IPS DF 19.7 (cell line): Measurements from ENCODE around the gene GPBP1.
"Not testable (repeated sequence)": the region's sequence is repeated elsewhere in the genome, so short reads cannot be mapped to it uniquely, and the experiment has no call there.

Experiments
- DNase-seq: peaks from one replicate; pipeline ENCODE4 v3.0.0-alpha.2; 2013; ENCODE audit warnings: low read depth, low spot score

Gene GPBP1

DNA sequence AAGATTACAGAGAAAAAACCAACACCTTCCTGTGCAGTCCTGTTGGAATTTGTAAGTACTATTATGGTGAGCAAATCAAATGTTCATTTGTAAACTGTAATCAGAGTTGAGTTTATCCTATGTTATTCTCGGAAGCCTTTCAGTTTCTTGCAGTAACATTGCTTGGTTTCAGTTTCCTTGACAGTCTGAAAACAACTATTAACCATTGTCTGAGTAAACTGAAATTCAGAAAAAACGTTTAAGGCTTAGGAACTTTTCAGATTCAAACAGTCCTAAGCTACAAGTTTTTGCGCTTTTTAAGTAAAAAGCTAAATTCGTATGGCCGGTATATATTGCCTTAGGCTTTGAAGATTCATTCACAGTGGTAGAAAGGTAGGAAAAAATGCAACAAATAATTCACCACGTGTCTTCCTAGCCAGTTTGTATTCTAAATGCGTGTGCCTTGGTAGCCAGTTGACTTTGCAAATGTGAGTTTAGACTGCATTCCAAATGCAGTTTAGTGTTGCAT, 2.5 kb downstream of the GPBP1 start:
- DNase-seq: no peak

DNA sequence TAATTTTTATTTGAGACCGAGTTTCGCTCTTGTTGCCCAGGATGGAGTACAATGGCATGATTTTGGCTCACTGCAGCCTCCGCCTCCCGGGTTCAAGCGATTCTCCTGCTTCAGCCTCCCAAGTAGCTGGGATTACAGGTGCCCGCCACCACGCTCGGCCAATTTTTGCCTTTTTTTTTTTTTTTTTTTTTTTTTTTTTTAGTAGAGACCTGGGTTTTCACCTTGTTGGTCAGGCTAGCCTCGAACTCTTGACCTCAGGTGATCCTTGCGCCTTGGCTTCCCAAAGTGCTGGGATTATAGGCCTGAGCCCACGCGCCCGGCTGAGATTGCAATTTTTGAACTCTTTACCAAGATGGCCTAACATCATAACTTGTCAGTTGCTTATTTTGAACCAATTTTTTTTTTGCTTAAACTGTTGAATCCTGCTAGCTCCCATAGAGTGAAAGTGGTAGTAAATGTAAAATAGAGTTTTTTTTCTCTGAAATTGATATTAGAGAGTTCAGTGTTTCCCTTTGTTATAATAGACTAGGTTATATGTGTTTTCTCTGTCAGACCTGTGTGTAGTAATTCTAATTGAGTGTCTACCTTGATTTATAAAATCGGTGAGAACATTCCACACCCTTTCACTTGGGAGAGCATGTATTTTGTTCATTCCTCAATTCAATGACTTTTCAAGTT, 3.8 kb downstream of the GPBP1 start:
- no peak for DNase-seq

DNA sequence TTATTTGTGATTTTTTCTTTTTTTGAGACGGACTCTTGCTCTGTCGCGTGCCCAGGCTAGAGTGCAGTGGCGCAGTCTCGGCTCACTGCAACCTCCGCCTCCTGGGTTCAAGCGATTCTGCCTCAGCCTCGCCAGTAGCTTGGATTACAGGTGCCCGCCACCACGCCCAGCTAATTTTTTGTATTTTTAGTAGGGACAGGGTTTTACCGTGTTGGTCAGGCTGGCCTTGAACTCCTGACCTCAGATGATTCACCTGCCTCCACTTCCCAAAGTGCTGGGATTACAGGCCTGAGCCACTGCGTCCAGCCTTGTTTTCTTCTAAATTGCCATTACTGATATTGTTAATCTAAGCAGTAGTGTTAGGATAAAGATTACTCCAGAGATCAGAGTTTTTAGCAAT, 4.4 kb downstream of the GPBP1 start:
- DNase-seq: not testable (repeated sequence)

- no peak for DNase-seq
Observed at GRCh38 chr5:57179262-57180200, 5.7 kb downstream of the GPBP1 start.

DNA sequence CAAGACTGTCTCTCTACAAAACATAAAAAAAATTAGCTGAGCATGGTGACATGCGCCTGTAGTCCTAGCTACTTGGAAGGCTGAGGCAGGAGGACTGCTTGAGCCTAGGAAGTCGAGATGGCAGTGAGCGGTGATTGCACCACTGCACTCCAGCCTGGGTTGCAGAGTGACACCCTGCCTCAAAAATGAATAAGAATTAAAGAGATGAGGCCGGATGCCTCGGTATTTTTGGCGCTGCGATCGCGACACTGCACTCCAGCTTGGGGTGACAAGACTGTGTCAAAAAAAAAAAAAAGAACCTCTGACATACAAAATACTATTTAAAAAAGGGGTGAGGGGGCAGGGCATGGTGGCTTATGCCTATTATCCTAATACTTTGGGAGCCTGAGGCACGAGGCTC, 7.3 kb downstream of the GPBP1 start:
- no peak for DNase-seq

DNA sequence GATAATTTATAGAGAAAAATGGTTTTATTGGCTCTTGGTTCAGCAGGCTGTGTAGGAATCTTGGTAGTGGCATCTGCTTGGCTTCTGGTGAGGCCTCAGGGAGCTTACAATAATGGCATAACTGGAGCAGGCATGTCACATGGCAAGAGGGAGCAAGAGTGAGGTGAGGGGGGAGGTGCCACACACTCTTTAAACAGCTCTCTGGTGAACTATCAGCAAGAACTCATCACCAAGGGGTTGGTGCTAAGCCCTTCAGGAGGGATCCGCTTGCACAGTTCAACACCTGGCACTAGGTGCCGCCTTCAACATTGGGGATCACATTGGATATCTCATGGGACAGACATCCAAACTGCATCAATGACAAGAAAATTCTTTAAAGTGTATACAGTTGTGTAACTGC, 10.5 kb downstream of the GPBP1 start:
- no peak for DNase-seq

GRCh38 chr5:57185313-57185712, 11.5 kb downstream of the GPBP1 start:
- DNase-seq: no peak

DNA sequence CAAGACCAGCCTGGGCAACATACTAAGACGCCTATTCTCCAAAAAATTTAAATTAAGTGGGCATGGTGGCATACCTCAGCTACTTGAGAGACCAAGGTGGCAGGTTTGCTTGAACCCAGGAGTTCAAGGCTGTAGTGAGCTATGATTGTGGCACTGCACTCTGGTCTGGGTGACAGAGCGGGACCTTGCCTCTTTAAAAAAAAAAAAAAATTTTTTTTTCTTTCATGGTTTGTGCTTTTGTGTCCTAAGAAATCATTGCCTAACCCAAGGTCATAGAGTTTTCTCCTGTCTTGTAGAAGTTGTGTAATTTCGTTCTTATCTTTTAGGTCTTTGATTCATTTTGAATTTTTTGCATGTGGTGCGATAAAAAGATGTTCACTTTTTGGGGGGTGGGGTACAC, 12.3 kb downstream of the GPBP1 start:
- DNase-seq: no peak

GRCh38 chr5:57187977-57188376, 14.1 kb downstream of the GPBP1 start:
- DNase-seq: not testable (repeated sequence)

GRCh38 chr5:57189515-57189914, 15.7 kb downstream of the GPBP1 start:
- DNase-seq: no peak

DNA sequence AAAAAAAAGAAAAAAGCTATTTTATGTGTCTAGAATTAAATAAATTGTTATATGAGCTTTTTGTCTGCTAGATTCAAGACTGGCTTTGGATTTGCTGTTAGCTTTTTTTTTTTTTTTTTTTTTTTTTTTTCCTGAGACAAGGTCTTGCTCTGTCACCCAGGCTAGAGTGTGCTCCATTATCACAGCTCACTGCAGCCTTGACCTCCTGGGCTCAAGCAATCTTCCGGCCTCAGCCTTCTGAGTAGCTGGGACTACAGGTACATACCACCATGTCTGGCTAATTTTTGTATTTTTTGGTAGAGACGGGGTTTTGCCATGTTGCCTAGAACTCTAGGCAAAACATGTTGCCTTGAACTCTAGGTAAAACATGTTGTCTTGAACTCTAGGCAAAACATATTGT, 16.7 kb downstream of the GPBP1 start:
- no peak for DNase-seq

- DNase-seq: no peak
Observed at GRCh38 chr5:57191163-57191562, 17.3 kb downstream of the GPBP1 start.

DNA sequence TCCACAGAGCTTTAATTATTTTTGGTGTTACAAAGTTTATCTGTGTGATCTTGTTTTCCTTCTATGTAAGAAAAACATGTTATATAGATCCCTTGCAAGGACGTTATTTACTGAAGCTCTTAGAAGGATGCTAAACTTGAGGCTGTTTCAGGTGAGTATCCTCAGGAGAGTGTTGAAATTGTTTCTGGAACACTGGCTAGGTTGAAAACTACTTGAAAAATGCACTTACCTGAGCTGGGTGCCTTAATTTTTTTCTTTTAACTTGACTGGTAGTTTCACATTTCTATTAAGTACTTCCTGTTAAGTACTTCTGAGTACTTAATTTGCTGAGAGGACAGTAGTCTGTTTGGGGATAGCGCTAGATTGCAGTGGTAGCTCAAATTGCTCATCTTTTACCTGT, 18.1 kb downstream of the GPBP1 start:
- no peak for DNase-seq

GRCh38 chr5:57192832-57193231, 19.0 kb downstream of the GPBP1 start:
- not testable (repeated sequence) for DNase-seq

DNA sequence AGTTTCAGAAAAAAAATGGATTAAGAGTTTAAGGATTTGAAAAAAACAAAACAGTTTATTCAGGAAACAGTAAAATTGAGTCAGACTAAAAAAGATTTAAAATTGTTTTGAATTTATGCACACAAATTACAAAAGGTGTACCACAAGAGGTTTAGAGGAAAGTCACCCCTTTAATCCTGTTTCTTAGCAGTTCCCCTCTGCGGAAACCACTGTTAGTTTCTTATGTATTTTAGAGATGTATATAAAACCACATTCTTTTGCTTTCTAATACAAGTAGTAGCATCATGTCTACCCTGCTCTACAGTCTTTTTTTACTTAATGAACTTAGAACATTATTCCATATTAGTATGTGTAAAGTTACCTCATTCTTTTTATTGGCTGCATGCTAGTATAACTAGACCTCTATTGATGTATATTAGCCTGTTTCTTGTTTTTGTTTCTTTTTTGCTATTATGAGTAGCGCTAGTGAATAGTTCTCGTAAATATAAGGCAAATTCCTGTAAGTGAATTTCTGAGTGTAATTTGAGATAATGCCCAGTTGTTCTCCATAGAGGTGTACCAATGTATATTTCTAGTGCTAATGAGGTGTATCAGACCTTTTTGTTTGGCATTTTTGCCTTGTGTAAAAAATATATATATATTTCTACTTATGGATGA, 20.0 kb downstream of the GPBP1 start:
- no peak for DNase-seq

DNA sequence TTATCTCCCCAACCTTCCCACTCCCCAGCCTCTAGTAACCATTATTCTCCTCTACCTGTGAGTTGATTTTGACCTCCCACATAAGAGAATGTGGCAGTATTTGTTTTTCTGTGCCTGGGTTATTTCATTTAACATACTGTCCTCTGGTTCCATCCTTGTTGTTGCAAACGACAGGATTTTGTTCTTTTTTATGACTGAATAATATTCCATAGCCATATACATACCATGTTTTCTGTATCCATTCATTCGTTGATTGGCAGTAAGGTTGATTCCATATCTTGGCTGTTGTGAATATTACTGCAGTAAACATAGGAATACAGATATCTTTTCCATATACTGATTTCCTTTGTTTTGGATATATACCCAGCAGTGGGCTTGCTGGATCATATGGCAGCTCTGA, 20.8 kb downstream of the GPBP1 start:
- no peak for DNase-seq

DNA sequence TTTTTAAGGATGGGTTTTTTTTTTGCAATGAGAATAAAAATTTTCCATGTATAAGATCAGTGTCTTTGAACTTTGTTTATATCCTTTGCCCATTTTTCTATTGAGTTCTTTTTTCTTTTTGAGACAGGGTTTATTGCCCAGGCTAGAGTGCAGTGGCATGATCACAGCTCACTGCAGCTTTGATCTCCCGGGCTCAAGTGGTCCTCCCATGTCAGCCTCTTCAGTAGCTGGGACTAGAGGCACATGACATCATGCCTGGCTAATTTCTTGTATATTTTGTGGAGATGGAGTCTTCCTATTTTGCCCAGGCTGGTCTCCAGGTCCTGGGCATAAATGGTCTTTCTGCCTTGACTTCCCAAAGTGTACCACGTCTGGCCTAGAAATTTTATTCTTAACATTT, 21.2 kb downstream of the GPBP1 start:
- DNase-seq: no peak

DNA sequence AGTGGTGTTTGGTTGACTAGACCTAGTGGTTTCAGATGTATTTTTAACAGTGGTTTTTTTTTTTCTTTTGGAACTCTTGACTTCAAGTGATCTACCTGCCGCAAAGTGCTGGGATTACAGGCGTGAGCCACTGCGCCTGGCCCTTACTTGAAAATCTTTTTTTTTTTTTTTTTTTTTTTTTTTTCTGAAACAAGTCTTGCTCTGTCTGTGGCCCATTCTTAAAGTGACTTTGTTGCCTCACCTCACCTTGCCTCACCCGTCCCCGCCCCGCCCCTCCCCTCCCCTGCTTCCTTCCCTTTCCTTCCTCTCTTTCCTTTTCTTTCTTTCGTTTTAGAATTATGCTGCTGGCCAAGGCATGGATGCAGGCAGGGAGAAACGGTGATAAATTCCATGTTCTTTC, 26.0 kb downstream of the GPBP1 start:
- DNase-seq: no peak

DNA sequence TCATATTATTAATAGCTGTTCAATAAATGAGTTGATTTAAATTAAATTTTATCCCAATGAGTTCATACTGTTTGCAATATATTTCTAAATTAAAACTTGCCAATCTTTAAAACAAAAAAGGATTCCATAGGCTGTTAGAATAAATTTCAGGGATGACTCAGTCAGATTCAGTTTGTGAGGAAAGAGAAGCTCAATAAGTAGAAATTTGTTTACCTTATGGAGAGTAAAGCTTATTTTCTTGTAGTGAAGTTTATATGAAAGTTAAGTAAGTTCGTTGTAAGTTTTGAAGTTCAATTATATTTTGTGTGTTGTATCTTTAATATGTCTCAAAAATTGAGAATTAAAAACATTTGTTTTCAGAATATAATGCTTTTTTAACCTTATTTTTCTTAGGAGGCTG, 29.0 kb downstream of the GPBP1 start:
- no peak for DNase-seq

GRCh38 chr5:57207007-57207653, 33.3 kb downstream of the GPBP1 start:
- DNase-seq: no peak

DNA sequence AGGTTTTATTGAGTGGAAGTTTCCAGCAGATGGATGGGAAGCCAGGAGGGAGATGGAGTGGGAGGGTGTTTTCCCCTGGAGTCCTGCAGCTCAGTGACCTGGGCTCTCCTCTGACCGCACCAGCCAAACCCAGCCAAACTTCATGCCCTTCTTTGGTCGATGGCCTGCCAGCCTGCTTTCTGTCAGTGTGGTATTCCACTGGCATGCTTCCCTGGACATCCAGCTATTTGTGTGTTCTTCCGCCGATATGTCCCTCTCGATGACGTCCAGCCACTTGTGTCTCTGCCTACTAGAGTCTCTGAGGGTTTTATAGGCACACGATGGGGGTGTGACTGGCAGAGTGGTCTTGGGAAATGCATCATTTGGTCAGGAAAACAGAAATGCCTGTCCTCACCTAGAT, 33.8 kb downstream of the GPBP1 start:
- no peak for DNase-seq
